ENCODE results near the gene PCDHB1.

DNA sequence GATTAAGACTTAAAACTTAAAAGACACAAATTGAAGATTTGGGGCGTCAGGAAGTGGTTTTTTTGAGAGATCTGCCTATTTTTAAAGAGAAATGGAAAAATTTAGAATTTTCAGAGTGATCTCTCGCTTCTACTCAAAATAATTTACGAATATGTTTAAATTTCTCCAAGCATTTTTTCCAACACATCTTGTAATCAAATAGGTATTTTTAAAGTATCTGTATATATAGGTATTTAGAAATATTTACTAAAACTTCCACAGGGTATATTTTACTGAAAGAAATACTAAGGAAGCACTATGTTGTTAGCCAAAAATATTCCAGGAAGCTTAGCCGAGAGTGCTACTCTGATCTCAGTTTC is 9.8 kb upstream of the PCDHB1 start:
- TF ChIP-seq CTCF (conservative IDR thresholded peaks at IDR 0.05; ENCODE audit: low read length) (no peak), EZH2phosphoT487 (IDR thresholded peaks at IDR 0.05; ENCODE audit: borderline replicate concordance) (no peak)

Data from Loucy (cell line).